Epithelial cell of proximal tubule (primary cell): ENCODE measurements around the gene ZCCHC14. TPM values are rescaled to one million over a fixed set of nuclear protein-coding genes. Genes with fewer than 3 reads are reported as not detected.

Experiments used
- DNase-seq: peaks from one replicate; pipeline ENCODE4 v3.0.0-alpha.2; 2011; ENCODE audit warnings: low read depth
- H3K4me3 ChIP-seq: 2 replicates; pipeline ENCODE4 v1.5.1; 2011; ENCODE audit warnings: low read depth, mild to moderate bottlenecking, low read length
- total RNA-seq: library from RNA; depleted of rRNA; stranded (reverse); fragments of >200 nt; gene quantifications from 2 replicates; pipeline ENCODE4 v1.2.3, GENCODE V29; 2015
- TF ChIP-seq, protein P1 (sequence below): conservative IDR thresholded peaks from 2 replicates; pipeline ENCODE4 v1.5.1; 2012; ENCODE audit warnings: low read depth, mild to moderate bottlenecking, low read length

The ZCCHC14 gene
- total RNA-seq, 1 donor from 2014 or later, result 11.8 TPM

GRCh38 chr16:87375426-87376135, 117.2 kb downstream of the ZCCHC14 start:
- H3K4me3 ChIP-seq, result no peak overlapping the region
- no peak for DNase-seq
- TF ChIP-seq, protein P1, sequence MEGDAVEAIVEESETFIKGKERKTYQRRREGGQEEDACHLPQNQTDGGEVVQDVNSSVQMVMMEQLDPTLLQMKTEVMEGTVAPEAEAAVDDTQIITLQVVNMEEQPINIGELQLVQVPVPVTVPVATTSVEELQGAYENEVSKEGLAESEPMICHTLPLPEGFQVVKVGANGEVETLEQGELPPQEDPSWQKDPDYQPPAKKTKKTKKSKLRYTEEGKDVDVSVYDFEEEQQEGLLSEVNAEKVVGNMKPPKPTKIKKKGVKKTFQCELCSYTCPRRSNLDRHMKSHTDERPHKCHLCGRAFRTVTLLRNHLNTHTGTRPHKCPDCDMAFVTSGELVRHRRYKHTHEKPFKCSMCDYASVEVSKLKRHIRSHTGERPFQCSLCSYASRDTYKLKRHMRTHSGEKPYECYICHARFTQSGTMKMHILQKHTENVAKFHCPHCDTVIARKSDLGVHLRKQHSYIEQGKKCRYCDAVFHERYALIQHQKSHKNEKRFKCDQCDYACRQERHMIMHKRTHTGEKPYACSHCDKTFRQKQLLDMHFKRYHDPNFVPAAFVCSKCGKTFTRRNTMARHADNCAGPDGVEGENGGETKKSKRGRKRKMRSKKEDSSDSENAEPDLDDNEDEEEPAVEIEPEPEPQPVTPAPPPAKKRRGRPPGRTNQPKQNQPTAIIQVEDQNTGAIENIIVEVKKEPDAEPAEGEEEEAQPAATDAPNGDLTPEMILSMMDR, result no peak

GRCh38 chr16:87374313-87374712, 118.5 kb downstream of the ZCCHC14 start:
- no peak for DNase-seq
- TF ChIP-seq, protein P1, result no peak
- no peak overlapping the region for H3K4me3 ChIP-seq

GRCh38 chr16:87372305-87372704, 120.5 kb downstream of the ZCCHC14 start:
- TF ChIP-seq, protein P1, result no peak
- no peak overlapping the region for H3K4me3 ChIP-seq
- no peak for DNase-seq

- TF ChIP-seq, protein P1, result no peak
- DNase-seq, result no peak
- H3K4me3 ChIP-seq, result no peak overlapping the region
Observed at GRCh38 chr16:87371261-87371866, 121.5 kb downstream of the ZCCHC14 start.

DNA sequence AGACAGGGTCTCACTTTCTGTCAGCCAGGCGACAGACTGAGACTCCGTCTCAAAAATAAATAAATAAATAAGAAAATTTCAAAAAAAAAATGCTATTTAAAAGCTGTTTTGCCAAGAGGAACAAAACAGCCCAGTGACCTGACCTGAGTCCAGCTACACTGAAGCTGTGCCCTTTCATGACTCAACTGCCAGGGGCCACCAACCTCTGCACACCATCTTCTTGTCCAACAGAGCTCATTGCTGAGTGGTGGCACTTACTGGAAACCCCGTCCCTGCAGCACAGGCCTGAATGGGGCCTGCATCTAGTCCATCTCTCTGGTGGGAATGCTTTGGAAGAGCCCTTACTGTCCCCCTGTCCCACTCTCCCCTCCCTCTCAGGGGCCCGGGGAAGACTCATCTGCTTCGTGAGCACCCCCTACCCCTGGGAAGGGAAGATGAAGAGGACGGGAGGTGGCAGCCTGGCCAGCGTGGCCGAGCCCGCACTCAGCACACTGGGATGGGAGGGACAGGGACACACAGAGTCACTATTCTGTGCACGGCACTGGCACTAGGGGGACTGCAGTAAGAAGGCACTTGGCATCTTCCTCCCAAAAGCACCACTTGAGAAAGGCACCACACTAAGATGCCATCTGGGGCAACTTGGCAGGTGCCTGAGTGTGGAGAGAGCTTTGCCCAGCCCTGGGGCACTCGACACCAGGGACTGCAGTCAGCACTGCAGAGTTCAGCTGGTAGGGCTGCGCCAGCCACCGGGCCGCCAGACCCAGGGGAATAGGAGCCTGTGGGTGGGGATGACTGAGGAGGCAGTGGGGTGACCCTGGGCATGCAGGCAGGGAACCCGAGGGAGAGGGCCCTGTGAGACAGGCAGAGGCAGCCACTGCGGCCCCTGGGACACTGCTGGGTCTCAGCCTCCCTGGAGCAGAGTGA, 122.8 kb downstream of the ZCCHC14 start:
- no peak for DNase-seq
- TF ChIP-seq, protein P1, result no peak
- H3K4me3 ChIP-seq, result no peak overlapping the region

DNA sequence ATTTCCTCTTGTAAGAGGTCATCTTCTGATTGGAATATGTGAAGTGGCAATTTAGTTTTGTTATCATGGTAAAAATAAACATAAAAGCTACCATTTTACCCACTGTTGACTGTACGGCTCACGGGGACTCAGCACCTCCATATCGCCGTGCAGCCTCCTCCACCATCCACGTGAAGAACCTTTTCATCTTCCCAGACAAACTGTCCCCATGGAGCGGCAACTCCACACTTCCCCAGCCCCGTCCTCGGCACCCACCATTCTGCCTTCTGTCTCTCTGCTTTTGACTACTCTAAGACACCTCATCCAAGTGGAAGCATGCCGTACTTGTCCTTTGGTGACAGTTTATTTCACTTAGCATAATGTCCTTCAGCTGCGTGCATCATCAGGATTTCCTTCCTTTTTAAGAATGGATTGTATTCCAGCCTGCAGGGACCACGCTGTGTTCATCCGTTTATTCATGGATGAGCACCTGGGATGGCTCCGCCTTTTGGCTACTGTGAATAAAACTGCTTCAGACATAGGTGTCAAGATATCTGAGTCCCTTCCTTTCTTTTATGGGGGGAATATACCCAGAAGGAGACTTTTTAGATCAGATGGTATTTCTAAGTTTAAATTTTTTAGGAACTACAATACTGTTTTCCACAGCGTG, 123.6 kb downstream of the ZCCHC14 start:
- DNase-seq, result no peak
- TF ChIP-seq, protein P1, result no peak
- no peak overlapping the region for H3K4me3 ChIP-seq
